ENCODE measurements around the gene TTLL11. TPM values are rescaled to one million over a fixed set of nuclear protein-coding genes. Genes with fewer than 3 reads are reported as not detected.

The TTLL11 gene
- polyA plus RNA-seq, 1 donor (not counting 4 experiments of a cell fraction or from before 2014, with no cell fraction given) = 8.0 TPM

GRCh38 chr9:121849554-121849953 is 243.6 kb downstream of the TTLL11 start:
- Histone ChIP-seq H3K36me3 (ENCODE audit: control insufficient read depth in 2 of 2, extremely low read depth in 1 of 2, insufficient read depth in 2 of 2, low read length in 2 of 2) (peaks cover 0 to 2% of the 10 kb centered on the region in 2 experiments), H3K9me1 (ENCODE audit: control insufficient read depth, extremely low read depth, insufficient read depth, low read length) (no peaks in the 10 kb centered on the region), H4K20me1 (ENCODE audit: control insufficient read depth, extremely low read depth, insufficient read depth, low read length) (no peaks in the 10 kb centered on the region), H3K9ac (ENCODE audit: control insufficient read depth, extremely low read depth, insufficient read depth, low read length) (no peak overlapping the region), H3K27ac (ENCODE audit: control insufficient read depth, insufficient read depth, low read length) (no peak overlapping the region), H3K4me1 (ENCODE audit: control insufficient read depth, extremely low read depth, insufficient read depth, low read length) (no peaks in the 10 kb centered on the region), H2AFZ (ENCODE audit: control insufficient read depth, low read length) (no peak overlapping the region), H3K79me2 (ENCODE audit: control insufficient read depth, insufficient read depth, low read length) (no peaks in the 10 kb centered on the region), H3K4me2 (ENCODE audit: control insufficient read depth, extremely low read depth, insufficient read depth, low read depth, low read length) (no peak overlapping the region), H3K27me3 (ENCODE audit: control insufficient read depth, extremely low read depth, insufficient read depth, low read length) (no peaks in the 10 kb centered on the region), H3K4me3 (ENCODE audit: control insufficient read depth in 2 of 3, extremely low read depth in 1 of 3, insufficient read depth in 2 of 3, low read depth in 1 of 3, low read length in 3 of 3) (no peak overlapping the region), H3K9me3 (ENCODE audit: control insufficient read depth, low read depth, low read length) (no peaks in the 10 kb centered on the region)
- TF ChIP-seq, protein P1, sequence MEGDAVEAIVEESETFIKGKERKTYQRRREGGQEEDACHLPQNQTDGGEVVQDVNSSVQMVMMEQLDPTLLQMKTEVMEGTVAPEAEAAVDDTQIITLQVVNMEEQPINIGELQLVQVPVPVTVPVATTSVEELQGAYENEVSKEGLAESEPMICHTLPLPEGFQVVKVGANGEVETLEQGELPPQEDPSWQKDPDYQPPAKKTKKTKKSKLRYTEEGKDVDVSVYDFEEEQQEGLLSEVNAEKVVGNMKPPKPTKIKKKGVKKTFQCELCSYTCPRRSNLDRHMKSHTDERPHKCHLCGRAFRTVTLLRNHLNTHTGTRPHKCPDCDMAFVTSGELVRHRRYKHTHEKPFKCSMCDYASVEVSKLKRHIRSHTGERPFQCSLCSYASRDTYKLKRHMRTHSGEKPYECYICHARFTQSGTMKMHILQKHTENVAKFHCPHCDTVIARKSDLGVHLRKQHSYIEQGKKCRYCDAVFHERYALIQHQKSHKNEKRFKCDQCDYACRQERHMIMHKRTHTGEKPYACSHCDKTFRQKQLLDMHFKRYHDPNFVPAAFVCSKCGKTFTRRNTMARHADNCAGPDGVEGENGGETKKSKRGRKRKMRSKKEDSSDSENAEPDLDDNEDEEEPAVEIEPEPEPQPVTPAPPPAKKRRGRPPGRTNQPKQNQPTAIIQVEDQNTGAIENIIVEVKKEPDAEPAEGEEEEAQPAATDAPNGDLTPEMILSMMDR (optimal IDR thresholded peaks at IDR 0.05 in 1 of 3, IDR thresholded peaks at IDR 0.05 in 1 of 3, conservative IDR thresholded peaks at IDR 0.05 in 1 of 3; ENCODE audit: extremely low read depth in 1 of 3, insufficient read depth in 2 of 3, low read length in 3 of 3) = no peak
- TF ChIP-seq EZH2 (IDR thresholded peaks at IDR 0.05; ENCODE audit: low read length) = no peak
- DNase-seq (ENCODE audit: low read depth, low spot score) (no peak), FAIRE-seq (no peak)
- dilution Hi-C loops (cut with MboI; ENCODE audit: extremely low pct_ligation_motif_present, low sequenced_read_pairs) = no loop called here

DNA sequence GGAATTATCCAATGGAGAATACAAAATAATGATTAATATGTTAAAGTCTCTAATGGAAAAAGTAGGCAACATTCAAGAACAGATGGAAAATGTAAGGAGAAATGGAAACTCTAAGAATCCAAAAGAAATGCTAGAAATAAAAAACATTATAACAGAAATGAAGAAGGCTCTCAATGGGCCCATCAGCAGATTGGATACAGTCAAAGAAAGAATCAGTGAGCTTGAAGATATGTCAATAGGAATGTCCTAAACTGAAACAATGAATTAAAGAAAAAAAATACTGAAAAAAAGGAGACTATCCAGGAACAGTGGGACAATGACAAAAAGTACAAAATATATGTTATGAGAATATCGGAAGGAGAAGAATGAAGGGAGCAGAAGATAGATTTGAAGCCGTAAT is 248.5 kb downstream of the TTLL11 start:
- DNase-seq (ENCODE audit: low read depth, low spot score) (no peak), FAIRE-seq (no peak)
- Histone ChIP-seq H3K27me3 (ENCODE audit: control insufficient read depth, extremely low read depth, insufficient read depth, low read length) (no peaks in the 10 kb centered on the region), H3K36me3 (ENCODE audit: control insufficient read depth in 2 of 2, extremely low read depth in 1 of 2, insufficient read depth in 2 of 2, low read length in 2 of 2) (peaks cover 2 to 10% of the 10 kb centered on the region in 2 experiments), H3K4me3 (ENCODE audit: control insufficient read depth in 2 of 3, extremely low read depth in 1 of 3, insufficient read depth in 2 of 3, low read depth in 1 of 3, low read length in 3 of 3) (no peak overlapping the region), H3K9me1 (ENCODE audit: control insufficient read depth, extremely low read depth, insufficient read depth, low read length) (no peaks in the 10 kb centered on the region), H3K4me1 (ENCODE audit: control insufficient read depth, extremely low read depth, insufficient read depth, low read length) (no peaks in the 10 kb centered on the region), H3K9ac (ENCODE audit: control insufficient read depth, extremely low read depth, insufficient read depth, low read length) (no peak overlapping the region), H3K79me2 (ENCODE audit: control insufficient read depth, insufficient read depth, low read length) (no peaks in the 10 kb centered on the region), H3K4me2 (ENCODE audit: control insufficient read depth, extremely low read depth, insufficient read depth, low read depth, low read length) (no peak overlapping the region), H2AFZ (ENCODE audit: control insufficient read depth, low read length) (no peak overlapping the region), H3K27ac (ENCODE audit: control insufficient read depth, insufficient read depth, low read length) (no peak overlapping the region), H4K20me1 (ENCODE audit: control insufficient read depth, extremely low read depth, insufficient read depth, low read length) (no peaks in the 10 kb centered on the region), H3K9me3 (ENCODE audit: control insufficient read depth, low read depth, low read length) (no peaks in the 10 kb centered on the region)
- dilution Hi-C loops (cut with MboI; ENCODE audit: extremely low pct_ligation_motif_present, low sequenced_read_pairs) = no loop called here
- TF ChIP-seq, protein P1 (optimal IDR thresholded peaks at IDR 0.05 in 1 of 3, IDR thresholded peaks at IDR 0.05 in 1 of 3, conservative IDR thresholded peaks at IDR 0.05 in 1 of 3; ENCODE audit: extremely low read depth in 1 of 3, insufficient read depth in 2 of 3, low read length in 3 of 3) = no peak
- no peak for TF ChIP-seq EZH2 (IDR thresholded peaks at IDR 0.05; ENCODE audit: low read length)

Data from keratinocyte (primary cell).